Endothelial cell of umbilical vein (primary cell): ENCODE data around the gene PBXIP1. TPM values are rescaled to one million over a fixed set of nuclear protein-coding genes. Genes with fewer than 3 reads are reported as not detected.
A peak's percentile ranks its signal among the peaks of the same experiment; 100 is the strongest.

Experiments
- BruUV-seq: library from RNA; stranded (reverse); fragments of 400-500 nt; replicated peaks from 2 replicates; lab custom pipeline; 2021; lab: Mats Ljungman, UMichigan
- CTCF ChIA-PET: fragments of 300-600, 350-600 bp; sonication (Branson Sonifier 250); formaldehyde crosslinking; loops from one replicate; lab custom pipeline; 2021; ENCODE audit warnings: antibody characterized with exemption, inconsistent platforms; lab: Charles Lee
- POLR2A ChIA-PET: fragments of 300-600, 350-600 bp; sonication (Branson Sonifier 250); formaldehyde crosslinking; loops from one replicate; lab custom pipeline; 2021; ENCODE audit warnings: antibody characterized with exemption, inconsistent platforms; lab: Charles Lee
- DNase-seq: peaks from one replicate; pipeline ENCODE4 v3.0.0-alpha.2; 2011; ENCODE audit warnings: low read depth, low spot score
- FAIRE-seq: peaks from 2 replicates; lab custom pipeline; 2011; peaks lifted over from hg19 to GRCh38; lab: Jason Lieb, UNC
- H2AFZ ChIP-seq: 2 replicates; pipeline ENCODE4 v1.6.0; 2012; ENCODE audit warnings: low read depth, low read length, control low read depth, inconsistent platforms
- H3K27ac ChIP-seq: 2 replicates; pipeline ENCODE4 v1.5.1; 2011; ENCODE audit warnings: low read depth, mild to moderate bottlenecking, control low read depth, low read length, moderate library complexity; ENCODE audit not compliant: insufficient read depth
- H3K27me3 ChIP-seq, 2 experiments: 2 replicates each; pipeline versions ENCODE4 v1.6.0 to v1.6.1; 2011; ENCODE audit warnings: low read length in 2 of 2, mixed read lengths in 1 of 2; ENCODE audit not compliant: control insufficient read depth in 2 of 2, insufficient read depth in 2 of 2
- H3K36me3 ChIP-seq, 2 experiments: 2 replicates in 1 of 2; 3 replicates in 1 of 2; pipeline ENCODE4 v1.5.1; 2011; ENCODE audit warnings: low read length in 2 of 2, mild to moderate bottlenecking in 1 of 2, moderate library complexity in 1 of 2; ENCODE audit not compliant: control insufficient read depth in 2 of 2, insufficient read depth in 2 of 2; ENCODE audit errors: extremely low read depth in 1 of 2
- H3K4me1 ChIP-seq: 3 replicates; pipeline ENCODE4 v1.5.1; 2011; ENCODE audit warnings: mild to moderate bottlenecking, low read length; ENCODE audit not compliant: control insufficient read depth, insufficient read depth; ENCODE audit errors: extremely low read depth
- H3K4me2 ChIP-seq: 2 replicates; pipeline ENCODE4 v1.6.1; 2011; ENCODE audit warnings: low read length, control low read depth, mixed read lengths; ENCODE audit not compliant: insufficient read depth
- H3K4me3 ChIP-seq, 3 experiments: fragments of 200-600 bp in 1 of 3; sonication (generic), shearing (Covaris generic) in 1 of 3; replicated peaks in 1 of 3; 2 replicates each; pipeline ENCODE4 v1.5.1; 2011 to 2016; ENCODE audit warnings: control low read depth in 3 of 3, low read length in 3 of 3, mild to moderate bottlenecking in 2 of 3, inconsistent platforms in 1 of 3, low read depth in 1 of 3, moderate library complexity in 1 of 3; ENCODE audit not compliant: insufficient read depth in 1 of 3
- H3K79me2 ChIP-seq: 2 replicates; pipeline ENCODE4 v1.6.0; 2012; ENCODE audit warnings: low read length, inconsistent platforms; ENCODE audit not compliant: control insufficient read depth, insufficient read depth
- H3K9ac ChIP-seq: replicated peaks from 2 replicates; pipeline ENCODE3; 2011; ENCODE audit warnings: low read length, control low read depth; ENCODE audit not compliant: insufficient read depth; ENCODE audit errors: extremely low read depth
- H3K9me1 ChIP-seq: replicated peaks from 3 replicates; pipeline ENCODE4 v1.6.0; 2011; ENCODE audit warnings: mild to moderate bottlenecking, low read length; ENCODE audit not compliant: control insufficient read depth, insufficient read depth; ENCODE audit errors: extremely low read depth
- H3K9me3 ChIP-seq: replicated peaks from 2 replicates; pipeline ENCODE4 v1.5.1; 2012; ENCODE audit warnings: low read length, inconsistent platforms; ENCODE audit not compliant: control insufficient read depth, insufficient read depth
- H4K20me1 ChIP-seq: replicated peaks from 2 replicates; pipeline ENCODE3; 2011; ENCODE audit warnings: mild to moderate bottlenecking, low read length; ENCODE audit not compliant: control insufficient read depth, insufficient read depth; ENCODE audit errors: extremely low read depth
- CTCF ChIP-seq, 2 donors: IDR thresholded peaks; 1 replicate in 1 of 2; 2 replicates in 1 of 2; pipeline ENCODE4 v1.5.1; 2011; ENCODE audit warnings: low read length in 2 of 2, mild to moderate bottlenecking in 2 of 2, moderate library complexity in 2 of 2, control low read depth in 1 of 2, inconsistent platforms in 1 of 2, low read depth in 1 of 2; ENCODE audit not compliant: insufficient read depth in 1 of 2; ENCODE audit errors: extremely low read depth in 1 of 2
- EZH2 ChIP-seq: IDR thresholded peaks from 2 replicates; pipeline ENCODE4 v1.6.1; 2012; ENCODE audit warnings: borderline replicate concordance, low read depth, mild to moderate bottlenecking, moderate library complexity, low read length, inconsistent platforms; ENCODE audit not compliant: severe bottlenecking
- FOS ChIP-seq: IDR thresholded peaks from 2 replicates; pipeline ENCODE4 v1.6.1; 2011; ENCODE audit warnings: mild to moderate bottlenecking, low read length, moderate library complexity, borderline replicate concordance; ENCODE audit not compliant: insufficient read depth
- GATA2 ChIP-seq: IDR thresholded peaks from 2 replicates; pipeline ENCODE4 v1.7.0; 2011; ENCODE audit warnings: low read depth, mild to moderate bottlenecking, moderate library complexity, mixed read lengths, low read length; ENCODE audit not compliant: insufficient read length, insufficient read depth
- JUN ChIP-seq: IDR thresholded peaks from 2 replicates; pipeline ENCODE4 v1.6.1; 2011; ENCODE audit warnings: borderline replicate concordance, low read depth; ENCODE audit not compliant: insufficient read length, insufficient read depth
- MAX ChIP-seq: IDR thresholded peaks from 2 replicates; pipeline ENCODE4 v1.6.1; 2011; ENCODE audit not compliant: insufficient read depth, insufficient read length
- MYC ChIP-seq: IDR thresholded peaks from one replicate; pipeline ENCODE4 v1.6.1; 2011; ENCODE audit warnings: mild to moderate bottlenecking, low read depth, low read length
- POLR2A ChIP-seq: IDR thresholded peaks from 2 replicates; pipeline ENCODE4 v1.6.1; 2012; ENCODE audit warnings: low read depth, mild to moderate bottlenecking, control low read depth, low read length
- POLR2AphosphoS5 ChIP-seq: IDR thresholded peaks from 2 replicates; pipeline ENCODE4 v1.6.1; 2012; ENCODE audit warnings: low read depth, mild to moderate bottlenecking, control low read depth, low read length, moderate library complexity; ENCODE audit not compliant: insufficient read depth
- dilution Hi-C: fragments of 300-500 bp; cut with MboI; formaldehyde crosslinking; loops from one replicate; pipeline ENCODE4 v1.15.0; 2019; ENCODE audit warnings: low sequenced_read_pairs; ENCODE audit not compliant: extremely low pct_ligation_motif_present
- intact Hi-C: fragments of 100-400 bp; cut with micrococcal nuclease; formaldehyde crosslinking; loops from one replicate; pipeline ENCODE4 v1.10.0; 2022
- polyA plus RNA-seq, 4 experiments: library from polyadenylated mRNA; depleted of rRNA in 3 of 4; stranded (reverse) in 3 of 4; unstranded in 1 of 4; fragments of >200 nt; gene quantifications; 2 replicates each; pipeline versions ENCODE4 v1.2.1 to v1.2.3, GENCODE V29; 2011 to 2012; ENCODE audit warnings: missing spikeins in 1 of 4
- total RNA-seq: library from RNA; stranded (reverse); gene quantifications from 2 replicates; pipeline ENCODE4 v1.2.3, GENCODE V29; 2021

Gene PBXIP1
- total and polyA plus RNA-seq, 2 donors (not counting 3 experiments of a cell fraction or from before 2014, with no cell fraction given) = 49.4 to 54.7 TPM

GRCh38 chr1:154962156-154962749 is 6.4 kb upstream of the PBXIP1 start:
- Histone ChIP-seq H4K20me1 (no peaks in the 10 kb centered on the region), H3K9me3 (no peaks in the 10 kb centered on the region), H3K9me1 (no peaks in the 10 kb centered on the region), H3K4me1 (peaks cover 34% of the 10 kb centered on the region), H2AFZ (peak overlapping the region; percentile 76), H3K27ac (peak overlapping the region; percentile 82), H3K27me3 (no peaks in the 10 kb centered on the region), H3K79me2 (peaks cover 34% of the 10 kb centered on the region), H3K36me3 (peaks cover 19 to 44% of the 10 kb centered on the region in 2 experiments), H3K4me3 (peak overlapping the region; percentile 71 to 78 (median 74)), H3K9ac (peak overlapping the region; percentile 83), H3K4me2 (peak overlapping the region; percentile 86)
- dilution Hi-C loops = no loop called here
- FAIRE-seq = peak; percentile 21
- no peak for TF ChIP-seq CTCF (IDR thresholded peaks at IDR 0.05; ENCODE audit: extremely low read depth in 1 of 2, insufficient read depth in 1 of 2, low read depth in 1 of 2, low read length in 2 of 2)
- TF ChIP-seq POLR2AphosphoS5 = peak; percentile 2
- no peak for TF ChIP-seq MAX
- TF ChIP-seq EZH2 = no peak
- no peak for TF ChIP-seq GATA2
- TF ChIP-seq MYC = no peak
- no peak for TF ChIP-seq FOS
- TF ChIP-seq POLR2A = peak; percentile 49
- TF ChIP-seq JUN = no peak
- intact Hi-C loops = loop anchor here (1.0 kb wide), 1 partner anchor 21 kb away; the partner anchor contains the start of gene FLAD1
- POLR2A ChIA-PET = interaction anchor here (1.2 to 2.6 kb wide), 3 partner anchors 8 to 37 kb away, joined by 3 to 24 read pairs (median 10); partner anchors contain the start of gene SHC1
- CTCF ChIA-PET = interaction anchor here (0.8 to 4.0 kb wide), 12 partner anchors 8 to 100 kb away, joined by 3 to 48 read pairs (median 4); partner anchors contain the start of genes FLAD1, LENEP and SHC1
- TSS peak; percentile 66 for BruUV-seq
- DNase-seq = peak; percentile 52
